ENCODE data around the gene INTS1. TPM values are rescaled to one million over a fixed set of nuclear protein-coding genes. Genes with fewer than 3 reads are reported as not detected.

INTS1 gene
- polyA plus RNA-seq, 2 of the 4 experiments (the other 2 are of a cell fraction) = 14.6 to 48.1 TPM

GRCh38 chr7:1505731-1506550, 1.8 kb upstream of the INTS1 start:
- Histone ChIP-seq H3K4me1 (peaks cover 51% of the 10 kb centered on the region), H3K4me3 (no peak overlapping the region), H3K4me2 (peak overlapping the region; percentile 69), H3K9me3 (no peaks in the 10 kb centered on the region), H3K27ac (peak overlapping the region; percentile 87 to 98)
- CTCF ChIA-PET = interaction anchor here (0.6 to 8.2 kb wide), 14 partner anchors 11 to 168 kb away, joined by 3 to 103 read pairs (median 5); partner anchors contain the start of gene TMEM184A
- ATAC-seq (peak; percentile 30 to 43), DNase-seq (ENCODE audit: low read depth in 1 of 2, low spot score in 1 of 2) (peak in 1 of 2 experiments; percentile 78), FAIRE-seq (no peak)
- WGBS (ENCODE audit: missing lambda C conversion rate) = 56% methylated on average over 32 of the region's 35 CpGs
- POLR2A ChIA-PET = interaction anchor here (1.6 kb wide), 1 partner anchor 27 kb away, joined by 3 read pairs; no protein-coding TSS in a partner anchor
- peak; percentile 53; the same call in 1 of the 2 replicates for TF ChIP-seq MAX (IDR thresholded peaks at IDR 0.05)
- 0 out of 2 replicates have a peak, but pooled peaks have one; percentile 15 for TF ChIP-seq GATA3 (IDR thresholded peaks at IDR 0.05; ENCODE audit: borderline replicate concordance)
- peak; percentile 66; the same call in 1 of the 2 replicates for TF ChIP-seq HOXB13 (CRISPR knock-in tag; IDR thresholded peaks at IDR 0.05; ENCODE audit: low read depth)
- peak; percentile 29 to 33; a peak in 1 of 4 replicates for TF ChIP-seq CEBPB (IDR thresholded peaks at IDR 0.05)
- TF ChIP-seq ZSCAN20 (CRISPR knock-in tag; IDR thresholded peaks at IDR 0.05) = no peak

GRCh38 chr7:1503390-1503789, 799 bp downstream of the INTS1 start:
- DNase-seq (ENCODE audit: low read depth in 1 of 2, low spot score in 1 of 2) = no peak
- Histone ChIP-seq H3K4me2 (peak overlapping the region; percentile 91), H3K4me3 (peak overlapping the region; percentile 93), H3K27ac (peak overlapping the region; percentile 87 to 98), H3K9me3 (no peaks in the 10 kb centered on the region), H3K4me1 (peaks cover 49% of the 10 kb centered on the region)
- no peak for ATAC-seq
- FAIRE-seq = no peak
- TF ChIP-seq BCL3 (IDR thresholded peaks at IDR 0.05) (no peak), RAD21 (conservative IDR thresholded peaks at IDR 0.05 in 1 of 2, IDR thresholded peaks at IDR 0.05 in 1 of 2) (no peak), ZFP36 (IDR thresholded peaks at IDR 0.05; ENCODE audit: borderline replicate concordance, partially characterized antibody) (peak; percentile 82)
- POLR2A ChIA-PET = no interaction called here
- WGBS (ENCODE audit: missing lambda C conversion rate) = 16% methylated on average over 24 of the region's 24 CpGs
- CTCF ChIA-PET = interaction anchor here (0.6 to 8.1 kb wide), 11 partner anchors 13 to 277 kb away, joined by 3 to 64 read pairs (median 4); partner anchors contain the start of gene TMEM184A

GRCh38 chr7:1502845-1503244, 1.3 kb downstream of the INTS1 start:
- H3K4me1 ChIP-seq = peaks cover 44% of the 10 kb centered on the region
- ATAC-seq (no peak), FAIRE-seq (no peak), DNase-seq (ENCODE audit: low read depth in 1 of 2, low spot score in 1 of 2) (no peak)
- POLR2A ChIA-PET = no interaction called here
- peak overlapping the region; percentile 91 for H3K4me2 ChIP-seq
- no peak for TF ChIP-seq E2F6 (IDR thresholded peaks at IDR 0.05; ENCODE audit: borderline replicate concordance, low read depth)
- no peak for TF ChIP-seq HMGXB4 (CRISPR knock-in tag; IDR thresholded peaks at IDR 0.05; ENCODE audit: borderline replicate concordance)
- no peak for TF ChIP-seq TP53 (CRISPR knock-in tag; IDR thresholded peaks at IDR 0.05)
- TF ChIP-seq SREBF2 (IDR thresholded peaks at IDR 0.05) = no peak
- no peak for TF ChIP-seq BHLHE40 (IDR thresholded peaks at IDR 0.05; ENCODE audit: low read depth, low read length)
- TF ChIP-seq BCL3 (IDR thresholded peaks at IDR 0.05) = no peak
- no peak for TF ChIP-seq CTCF (IDR thresholded peaks at IDR 0.05)
- TF ChIP-seq EHF (CRISPR knock-in tag; IDR thresholded peaks at IDR 0.05) = no peak
- TF ChIP-seq ATOH8 (CRISPR knock-in tag; IDR thresholded peaks at IDR 0.05; ENCODE audit: low read depth) = no peak
- no peak for TF ChIP-seq FOSL2 (IDR thresholded peaks at IDR 0.05)
- no peak for TF ChIP-seq FOSL2 (CRISPR knock-in tag; IDR thresholded peaks at IDR 0.05)
- no peak for TF ChIP-seq SMC3 (IDR thresholded peaks at IDR 0.05)
- no peak for TF ChIP-seq RARB (CRISPR knock-in tag; IDR thresholded peaks at IDR 0.05)
- no peak for TF ChIP-seq HDAC2 (IDR thresholded peaks at IDR 0.05)
- H3K9me3 ChIP-seq = no peaks in the 10 kb centered on the region
- H3K27ac ChIP-seq = peak overlapping the region; percentile 87 to 98; a peak in 4 of 6 replicates
- CTCF ChIA-PET = interaction anchor here (0.7 to 8.1 kb wide), 9 partner anchors 9 to 276 kb away, joined by 3 to 64 read pairs (median 4); no protein-coding TSS in a partner anchor
- H3K4me3 ChIP-seq = peak overlapping the region; percentile 93
- 73% methylated on average over 17 of the region's 20 CpGs for WGBS (ENCODE audit: missing lambda C conversion rate)

Measured in A549 (cell line).